Endothelial cell of umbilical vein (primary cell): ENCODE data around the gene HMCN1. TPM values are rescaled to one million over a fixed set of nuclear protein-coding genes. Genes with fewer than 3 reads are reported as not detected.

Source experiments
- BruUV-seq: library from RNA; stranded (reverse); fragments of 400-500 nt; replicated peaks from 2 replicates; lab custom pipeline; 2021; lab: Mats Ljungman, UMichigan
- CTCF ChIA-PET: fragments of 300-600, 350-600 bp; sonication (Branson Sonifier 250); formaldehyde crosslinking; loops from one replicate; lab custom pipeline; 2021; ENCODE audit warnings: antibody characterized with exemption, inconsistent platforms; lab: Charles Lee
- POLR2A ChIA-PET: fragments of 300-600, 350-600 bp; sonication (Branson Sonifier 250); formaldehyde crosslinking; loops from one replicate; lab custom pipeline; 2021; ENCODE audit warnings: antibody characterized with exemption, inconsistent platforms; lab: Charles Lee
- DNase-seq: peaks from one replicate; pipeline ENCODE4 v3.0.0-alpha.2; 2011; ENCODE audit warnings: low read depth, low spot score
- FAIRE-seq: peaks from 2 replicates; lab custom pipeline; 2011; peaks lifted over from hg19 to GRCh38; lab: Jason Lieb, UNC
- H2AFZ ChIP-seq: 2 replicates; pipeline ENCODE4 v1.6.0; 2012; ENCODE audit warnings: low read depth, low read length, control low read depth, inconsistent platforms
- H3K27ac ChIP-seq: 2 replicates; pipeline ENCODE4 v1.5.1; 2011; ENCODE audit warnings: low read depth, mild to moderate bottlenecking, control low read depth, low read length, moderate library complexity; ENCODE audit not compliant: insufficient read depth
- H3K27me3 ChIP-seq, 2 experiments: 2 replicates each; pipeline versions ENCODE4 v1.6.0 to v1.6.1; 2011; ENCODE audit warnings: low read length in 2 of 2, mixed read lengths in 1 of 2; ENCODE audit not compliant: control insufficient read depth in 2 of 2, insufficient read depth in 2 of 2
- H3K36me3 ChIP-seq, 2 experiments: 2 replicates in 1 of 2; 3 replicates in 1 of 2; pipeline ENCODE4 v1.5.1; 2011; ENCODE audit warnings: low read length in 2 of 2, mild to moderate bottlenecking in 1 of 2, moderate library complexity in 1 of 2; ENCODE audit not compliant: control insufficient read depth in 2 of 2, insufficient read depth in 2 of 2; ENCODE audit errors: extremely low read depth in 1 of 2
- H3K4me1 ChIP-seq: 3 replicates; pipeline ENCODE4 v1.5.1; 2011; ENCODE audit warnings: mild to moderate bottlenecking, low read length; ENCODE audit not compliant: control insufficient read depth, insufficient read depth; ENCODE audit errors: extremely low read depth
- H3K4me2 ChIP-seq: 2 replicates; pipeline ENCODE4 v1.6.1; 2011; ENCODE audit warnings: low read length, control low read depth, mixed read lengths; ENCODE audit not compliant: insufficient read depth
- H3K4me3 ChIP-seq, 3 experiments: fragments of 200-600 bp in 1 of 3; sonication (generic), shearing (Covaris generic) in 1 of 3; replicated peaks in 1 of 3; 2 replicates each; pipeline ENCODE4 v1.5.1; 2011 to 2016; ENCODE audit warnings: control low read depth in 3 of 3, low read length in 3 of 3, mild to moderate bottlenecking in 2 of 3, inconsistent platforms in 1 of 3, low read depth in 1 of 3, moderate library complexity in 1 of 3; ENCODE audit not compliant: insufficient read depth in 1 of 3
- H3K79me2 ChIP-seq: 2 replicates; pipeline ENCODE4 v1.6.0; 2012; ENCODE audit warnings: low read length, inconsistent platforms; ENCODE audit not compliant: control insufficient read depth, insufficient read depth
- H3K9ac ChIP-seq: replicated peaks from 2 replicates; pipeline ENCODE3; 2011; ENCODE audit warnings: low read length, control low read depth; ENCODE audit not compliant: insufficient read depth; ENCODE audit errors: extremely low read depth
- H3K9me1 ChIP-seq: replicated peaks from 3 replicates; pipeline ENCODE4 v1.6.0; 2011; ENCODE audit warnings: mild to moderate bottlenecking, low read length; ENCODE audit not compliant: control insufficient read depth, insufficient read depth; ENCODE audit errors: extremely low read depth
- H3K9me3 ChIP-seq: replicated peaks from 2 replicates; pipeline ENCODE4 v1.5.1; 2012; ENCODE audit warnings: low read length, inconsistent platforms; ENCODE audit not compliant: control insufficient read depth, insufficient read depth
- H4K20me1 ChIP-seq: replicated peaks from 2 replicates; pipeline ENCODE3; 2011; ENCODE audit warnings: mild to moderate bottlenecking, low read length; ENCODE audit not compliant: control insufficient read depth, insufficient read depth; ENCODE audit errors: extremely low read depth
- EZH2 ChIP-seq: IDR thresholded peaks from 2 replicates; pipeline ENCODE4 v1.6.1; 2012; ENCODE audit warnings: borderline replicate concordance, low read depth, mild to moderate bottlenecking, moderate library complexity, low read length, inconsistent platforms; ENCODE audit not compliant: severe bottlenecking
- FOS ChIP-seq: IDR thresholded peaks from 2 replicates; pipeline ENCODE4 v1.6.1; 2011; ENCODE audit warnings: mild to moderate bottlenecking, low read length, moderate library complexity, borderline replicate concordance; ENCODE audit not compliant: insufficient read depth
- GATA2 ChIP-seq: IDR thresholded peaks from 2 replicates; pipeline ENCODE4 v1.7.0; 2011; ENCODE audit warnings: low read depth, mild to moderate bottlenecking, moderate library complexity, mixed read lengths, low read length; ENCODE audit not compliant: insufficient read length, insufficient read depth
- JUN ChIP-seq: IDR thresholded peaks from 2 replicates; pipeline ENCODE4 v1.6.1; 2011; ENCODE audit warnings: borderline replicate concordance, low read depth; ENCODE audit not compliant: insufficient read length, insufficient read depth
- MYC ChIP-seq: IDR thresholded peaks from one replicate; pipeline ENCODE4 v1.6.1; 2011; ENCODE audit warnings: mild to moderate bottlenecking, low read depth, low read length
- POLR2A ChIP-seq: IDR thresholded peaks from 2 replicates; pipeline ENCODE4 v1.6.1; 2012; ENCODE audit warnings: low read depth, mild to moderate bottlenecking, control low read depth, low read length
- POLR2AphosphoS5 ChIP-seq: IDR thresholded peaks from 2 replicates; pipeline ENCODE4 v1.6.1; 2012; ENCODE audit warnings: low read depth, mild to moderate bottlenecking, control low read depth, low read length, moderate library complexity; ENCODE audit not compliant: insufficient read depth
- dilution Hi-C: fragments of 300-500 bp; cut with MboI; formaldehyde crosslinking; loops from one replicate; pipeline ENCODE4 v1.15.0; 2019; ENCODE audit warnings: low sequenced_read_pairs; ENCODE audit not compliant: extremely low pct_ligation_motif_present
- intact Hi-C: fragments of 100-400 bp; cut with micrococcal nuclease; formaldehyde crosslinking; loops from one replicate; pipeline ENCODE4 v1.10.0; 2022
- polyA plus RNA-seq, 4 experiments: library from polyadenylated mRNA; depleted of rRNA in 3 of 4; stranded (reverse) in 3 of 4; unstranded in 1 of 4; fragments of >200 nt; gene quantifications; 2 replicates each; pipeline versions ENCODE4 v1.2.1 to v1.2.3, GENCODE V29; 2011 to 2012; ENCODE audit warnings: missing spikeins in 1 of 4
- total RNA-seq: library from RNA; stranded (reverse); gene quantifications from 2 replicates; pipeline ENCODE4 v1.2.3, GENCODE V29; 2021
- TF ChIP-seq, protein P1 (sequence below), 2 donors: IDR thresholded peaks; 1 replicate in 1 of 2; 2 replicates in 1 of 2; pipeline ENCODE4 v1.5.1; 2011; ENCODE audit warnings: low read length in 2 of 2, mild to moderate bottlenecking in 2 of 2, moderate library complexity in 2 of 2, control low read depth in 1 of 2, inconsistent platforms in 1 of 2, low read depth in 1 of 2; ENCODE audit not compliant: insufficient read depth in 1 of 2; ENCODE audit errors: extremely low read depth in 1 of 2
- TF ChIP-seq, protein P2 (sequence below): IDR thresholded peaks from 2 replicates; pipeline ENCODE4 v1.6.1; 2011; ENCODE audit not compliant: insufficient read depth, insufficient read length

Gene HMCN1
- total and polyA plus RNA-seq, 2 donors (not counting 3 experiments of a cell fraction or from before 2014, with no cell fraction given): 10.3 to 16.0 TPM

DNA sequence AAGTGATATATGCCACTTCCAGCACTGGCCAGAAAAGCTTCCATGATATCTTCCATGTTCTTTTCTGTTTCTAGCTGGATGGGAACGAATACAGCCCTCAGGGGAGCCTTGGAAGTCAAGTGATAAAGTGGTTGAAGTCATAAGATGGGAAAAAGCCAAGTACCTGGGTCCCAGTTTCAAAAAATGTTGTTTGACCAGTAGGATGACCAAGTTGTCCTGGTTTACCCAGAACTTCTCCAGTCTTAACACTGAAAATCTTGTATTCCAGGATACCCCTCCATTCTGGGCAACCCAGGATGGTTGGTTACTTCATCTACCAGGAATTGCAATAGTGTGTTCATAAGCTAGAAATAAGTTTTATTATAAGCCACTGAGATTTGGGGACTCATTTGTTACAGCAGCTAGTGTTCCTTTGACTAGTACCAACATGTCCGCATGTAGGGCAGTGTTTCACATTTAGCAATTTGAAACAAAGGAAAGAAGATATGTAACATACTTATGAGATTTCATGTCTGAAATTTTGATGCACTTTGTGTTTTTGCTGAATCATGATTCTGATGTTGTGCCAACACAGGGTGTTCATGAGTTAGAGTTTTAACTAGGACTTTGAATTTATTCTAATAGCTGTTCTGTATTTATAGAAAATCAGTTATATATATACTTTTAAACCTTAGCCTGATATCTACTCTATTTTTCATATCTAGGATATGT, 500.9 kb downstream of the HMCN1 start:
- DNase-seq (no peak), FAIRE-seq (no peak)
- H3K4me2 ChIP-seq: no peak overlapping the region
- dilution Hi-C loops: no loop called here
- no peak overlapping the region for H3K27ac ChIP-seq
- H3K9ac ChIP-seq: no peak overlapping the region
- H3K4me1 ChIP-seq: no peaks in the 10 kb centered on the region
- H3K9me3 ChIP-seq: no peaks in the 10 kb centered on the region
- ChIA-PET POLR2A (no interaction called here), CTCF (interaction anchor here (0.9 to 1.4 kb wide), 2 partner anchors 9 to 16 kb away, joined by 3 read pairs; no protein-coding TSS in a partner anchor)
- no peak overlapping the region for H2AFZ ChIP-seq
- no peak overlapping the region for H3K4me3 ChIP-seq
- H3K36me3 ChIP-seq: no peaks in the 10 kb centered on the region
- no TSS peak for BruUV-seq
- H4K20me1 ChIP-seq: no peaks in the 10 kb centered on the region
- no peaks in the 10 kb centered on the region for H3K79me2 ChIP-seq
- no peak for TF ChIP-seq JUN
- no peak for TF ChIP-seq MYC
- TF ChIP-seq, protein P1, sequence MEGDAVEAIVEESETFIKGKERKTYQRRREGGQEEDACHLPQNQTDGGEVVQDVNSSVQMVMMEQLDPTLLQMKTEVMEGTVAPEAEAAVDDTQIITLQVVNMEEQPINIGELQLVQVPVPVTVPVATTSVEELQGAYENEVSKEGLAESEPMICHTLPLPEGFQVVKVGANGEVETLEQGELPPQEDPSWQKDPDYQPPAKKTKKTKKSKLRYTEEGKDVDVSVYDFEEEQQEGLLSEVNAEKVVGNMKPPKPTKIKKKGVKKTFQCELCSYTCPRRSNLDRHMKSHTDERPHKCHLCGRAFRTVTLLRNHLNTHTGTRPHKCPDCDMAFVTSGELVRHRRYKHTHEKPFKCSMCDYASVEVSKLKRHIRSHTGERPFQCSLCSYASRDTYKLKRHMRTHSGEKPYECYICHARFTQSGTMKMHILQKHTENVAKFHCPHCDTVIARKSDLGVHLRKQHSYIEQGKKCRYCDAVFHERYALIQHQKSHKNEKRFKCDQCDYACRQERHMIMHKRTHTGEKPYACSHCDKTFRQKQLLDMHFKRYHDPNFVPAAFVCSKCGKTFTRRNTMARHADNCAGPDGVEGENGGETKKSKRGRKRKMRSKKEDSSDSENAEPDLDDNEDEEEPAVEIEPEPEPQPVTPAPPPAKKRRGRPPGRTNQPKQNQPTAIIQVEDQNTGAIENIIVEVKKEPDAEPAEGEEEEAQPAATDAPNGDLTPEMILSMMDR (IDR thresholded peaks at IDR 0.05; ENCODE audit: extremely low read depth in 1 of 2, insufficient read depth in 1 of 2, low read depth in 1 of 2, low read length in 2 of 2): no peak
- no peak for TF ChIP-seq EZH2
- TF ChIP-seq GATA2: no peak
- TF ChIP-seq FOS: no peak
- TF ChIP-seq, protein P2, sequence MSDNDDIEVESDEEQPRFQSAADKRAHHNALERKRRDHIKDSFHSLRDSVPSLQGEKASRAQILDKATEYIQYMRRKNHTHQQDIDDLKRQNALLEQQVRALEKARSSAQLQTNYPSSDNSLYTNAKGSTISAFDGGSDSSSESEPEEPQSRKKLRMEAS: no peak
- no peak for TF ChIP-seq POLR2A
- TF ChIP-seq POLR2AphosphoS5: no peak
- H3K9me1 ChIP-seq: no peaks in the 10 kb centered on the region
- intact Hi-C loops: no loop called here
- no peaks in the 10 kb centered on the region for H3K27me3 ChIP-seq
